Measurements from ENCODE around the gene TPP2. TPM values are rescaled to one million over a fixed set of nuclear protein-coding genes. Genes with fewer than 3 reads are reported as not detected.

The TPP2 gene
- total RNA-seq, 1 donor: 60.0 TPM

DNA sequence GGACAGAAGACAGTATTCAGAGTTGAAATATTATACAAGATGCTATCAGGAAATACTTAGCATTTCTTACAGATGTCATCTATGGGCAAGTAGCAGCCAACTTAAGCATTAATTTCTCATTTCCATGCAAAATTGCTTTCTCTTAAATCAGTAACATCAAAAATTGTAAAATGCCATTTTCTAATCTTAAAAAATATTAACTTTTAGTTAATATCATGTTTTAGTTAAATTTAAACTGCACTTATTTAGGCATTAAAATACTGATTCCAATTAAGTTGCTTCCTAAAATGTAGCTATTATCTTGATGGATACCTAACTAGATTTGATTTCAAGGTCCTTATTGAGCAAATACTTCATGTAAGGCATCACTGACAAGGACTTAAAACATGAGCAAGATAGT lies 70.2 kb downstream of the TPP2 start:
- H3K4me3 ChIP-seq (ENCODE audit: low read depth, low read length): no peak overlapping the region
- DNase-seq (ENCODE audit: low read depth): no peak
- TF ChIP-seq, protein P1, sequence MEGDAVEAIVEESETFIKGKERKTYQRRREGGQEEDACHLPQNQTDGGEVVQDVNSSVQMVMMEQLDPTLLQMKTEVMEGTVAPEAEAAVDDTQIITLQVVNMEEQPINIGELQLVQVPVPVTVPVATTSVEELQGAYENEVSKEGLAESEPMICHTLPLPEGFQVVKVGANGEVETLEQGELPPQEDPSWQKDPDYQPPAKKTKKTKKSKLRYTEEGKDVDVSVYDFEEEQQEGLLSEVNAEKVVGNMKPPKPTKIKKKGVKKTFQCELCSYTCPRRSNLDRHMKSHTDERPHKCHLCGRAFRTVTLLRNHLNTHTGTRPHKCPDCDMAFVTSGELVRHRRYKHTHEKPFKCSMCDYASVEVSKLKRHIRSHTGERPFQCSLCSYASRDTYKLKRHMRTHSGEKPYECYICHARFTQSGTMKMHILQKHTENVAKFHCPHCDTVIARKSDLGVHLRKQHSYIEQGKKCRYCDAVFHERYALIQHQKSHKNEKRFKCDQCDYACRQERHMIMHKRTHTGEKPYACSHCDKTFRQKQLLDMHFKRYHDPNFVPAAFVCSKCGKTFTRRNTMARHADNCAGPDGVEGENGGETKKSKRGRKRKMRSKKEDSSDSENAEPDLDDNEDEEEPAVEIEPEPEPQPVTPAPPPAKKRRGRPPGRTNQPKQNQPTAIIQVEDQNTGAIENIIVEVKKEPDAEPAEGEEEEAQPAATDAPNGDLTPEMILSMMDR (IDR thresholded peaks at IDR 0.05; ENCODE audit: insufficient read depth, low read depth, low read length): no peak

DNA sequence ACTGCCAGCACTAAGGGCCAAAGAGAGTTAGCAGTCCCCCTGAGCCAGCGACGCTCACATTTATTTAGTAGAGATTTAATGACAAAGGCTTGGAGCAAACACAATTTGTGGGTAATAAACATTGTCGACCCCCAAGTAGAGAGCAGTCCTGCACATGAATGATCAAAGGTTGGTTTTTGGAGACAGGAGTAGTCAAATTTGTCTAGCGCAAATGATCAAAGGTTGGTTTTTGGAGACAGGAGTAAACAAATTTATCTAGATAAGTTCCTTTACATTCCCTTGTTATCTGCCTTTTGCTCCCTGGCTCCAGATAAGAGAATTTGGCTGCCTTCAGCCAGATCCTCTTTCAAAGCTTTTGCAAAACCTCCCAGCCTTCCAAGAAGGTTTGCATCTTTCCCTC lies 71.1 kb downstream of the TPP2 start:
- TF ChIP-seq, protein P1 (IDR thresholded peaks at IDR 0.05; ENCODE audit: insufficient read depth, low read depth, low read length): no peak
- no peak overlapping the region for H3K4me3 ChIP-seq (ENCODE audit: low read depth, low read length)
- DNase-seq (ENCODE audit: low read depth): no peak

DNA sequence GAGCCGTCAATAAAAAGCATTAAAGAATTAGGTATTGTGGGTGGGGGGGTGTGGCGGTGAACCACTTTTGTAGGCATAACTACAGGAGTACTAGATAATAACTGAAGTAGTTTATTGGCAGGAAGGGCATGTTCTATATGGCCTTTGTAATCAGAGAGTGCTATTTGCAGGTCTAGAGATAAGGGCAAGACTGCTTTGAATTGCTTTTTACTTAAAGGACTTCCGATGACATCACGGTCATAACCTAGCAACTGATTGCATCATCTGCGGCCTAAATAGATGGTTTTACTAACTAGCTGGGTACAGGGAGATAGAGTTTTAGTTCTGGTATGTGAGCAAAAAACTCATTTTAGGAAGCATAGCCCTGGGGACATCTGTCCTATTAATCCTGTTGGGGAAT lies 73.3 kb downstream of the TPP2 start:
- DNase-seq (ENCODE audit: low read depth): no peak
- no peak overlapping the region for H3K4me3 ChIP-seq (ENCODE audit: low read depth, low read length)
- TF ChIP-seq, protein P1 (IDR thresholded peaks at IDR 0.05; ENCODE audit: insufficient read depth, low read depth, low read length): no peak

DNA sequence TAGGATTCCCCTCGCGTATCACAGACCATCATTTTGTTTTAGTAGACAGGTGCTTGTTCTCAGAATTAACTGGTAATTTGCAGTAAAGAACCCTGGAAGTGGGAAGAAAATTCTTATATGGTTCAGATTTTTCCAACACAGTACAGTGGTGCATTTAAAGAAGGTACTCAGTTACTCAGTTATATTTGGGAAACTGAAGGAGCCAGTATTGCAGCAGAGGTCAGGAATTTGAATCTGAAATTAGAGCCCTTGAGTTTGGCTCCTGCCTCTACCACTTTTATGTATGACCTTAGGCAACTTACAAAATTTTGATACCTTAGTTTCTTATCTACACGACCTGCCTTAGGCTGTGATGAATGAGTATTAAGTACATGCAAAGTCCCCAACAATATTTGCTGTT lies 78.3 kb downstream of the TPP2 start:
- TF ChIP-seq, protein P1 (IDR thresholded peaks at IDR 0.05; ENCODE audit: insufficient read depth, low read depth, low read length): no peak
- no peak for DNase-seq (ENCODE audit: low read depth)
- H3K4me3 ChIP-seq (ENCODE audit: low read depth, low read length): no peak overlapping the region

DNA sequence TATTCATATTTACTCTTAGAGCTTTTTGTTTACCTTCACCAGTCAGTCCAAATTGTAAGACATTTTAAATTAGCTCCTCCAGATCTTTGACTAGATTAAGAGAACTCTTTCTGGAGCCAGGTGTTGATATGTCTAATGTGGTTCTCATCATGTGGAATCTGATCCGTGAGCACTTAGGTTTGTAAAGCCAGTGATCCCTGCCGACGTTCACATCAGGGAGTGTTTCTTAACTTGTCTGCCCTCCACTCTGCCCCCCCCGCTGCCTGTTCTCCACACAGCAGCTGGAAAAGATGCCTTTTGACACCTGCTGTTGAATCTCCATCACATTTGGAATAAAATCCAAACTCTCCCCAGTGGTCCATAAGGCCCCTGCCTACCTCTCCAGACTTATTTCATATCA lies 80.3 kb downstream of the TPP2 start:
- H3K4me3 ChIP-seq (ENCODE audit: low read depth, low read length): no peak overlapping the region
- DNase-seq (ENCODE audit: low read depth): no peak
- TF ChIP-seq, protein P1 (IDR thresholded peaks at IDR 0.05; ENCODE audit: insufficient read depth, low read depth, low read length): no peak

DNA sequence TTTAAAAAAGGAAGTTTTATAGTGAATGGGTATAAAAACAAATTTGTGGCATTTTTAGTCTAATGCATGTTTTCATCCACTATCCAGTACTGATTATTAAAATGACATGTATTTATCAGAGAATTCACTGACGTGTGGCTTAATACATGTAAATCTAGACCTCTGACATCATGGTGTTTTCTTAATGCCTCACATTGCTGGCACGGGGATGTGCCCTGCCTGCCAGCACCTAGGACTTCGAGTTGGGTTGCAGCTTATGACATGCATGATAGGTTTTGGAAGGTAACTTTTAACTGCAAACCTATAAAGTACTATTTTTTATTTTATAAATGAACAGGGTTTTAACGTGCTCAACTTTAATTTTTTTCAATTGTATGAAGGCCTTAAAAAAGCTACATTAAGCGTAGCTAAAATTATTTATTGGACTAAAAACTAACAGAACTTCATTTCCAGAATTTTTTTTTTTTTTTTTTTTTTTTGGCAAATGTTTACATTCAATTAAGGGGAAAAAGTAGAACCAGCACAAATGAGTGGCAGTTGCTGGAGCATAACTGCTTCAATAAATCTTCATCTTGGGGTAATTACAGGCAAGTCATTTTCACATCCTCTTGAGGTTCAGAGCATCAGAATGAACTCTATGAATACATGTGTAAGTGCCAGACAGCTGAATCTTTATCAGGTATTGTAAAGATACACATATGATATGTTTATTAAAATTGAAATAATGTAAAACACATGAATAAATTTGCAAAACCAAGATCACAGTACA lies 81.7 kb downstream of the TPP2 start:
- no peak overlapping the region for H3K4me3 ChIP-seq (ENCODE audit: low read depth, low read length)
- TF ChIP-seq, protein P1 (IDR thresholded peaks at IDR 0.05; ENCODE audit: insufficient read depth, low read depth, low read length): no peak
- DNase-seq (ENCODE audit: low read depth): no peak

Data from fibroblast of villous mesenchyme (primary cell).